HEK293 (cell line): ENCODE results near the gene AK5.

Experiments used
- CTCF ChIA-PET: fragments of 350-600 bp; formaldehyde crosslinking; extraction: SDS; loops from one replicate; lab custom pipeline; 2021; ENCODE audit warnings: antibody characterized with exemption; lab: Yijun Ruan, JAX
- POLR2A ChIA-PET: fragments of 300-600 bp; formaldehyde crosslinking; extraction: SDS; loops from one replicate; lab custom pipeline; 2020; ENCODE audit warnings: antibody characterized with exemption, inconsistent platforms; lab: Yijun Ruan, JAX
- H3K27ac ChIP-seq: fragments of 200-500 bp; sonication (Bioruptor generic); 2 replicates; pipeline ENCODE4 v1.5.1; 2014; ENCODE audit warnings: low read depth, low read length, control low read depth, inconsistent platforms; ENCODE audit errors: extremely low read depth
- H3K36me3 ChIP-seq, 2 experiments: fragments of 200-500 bp in 1 of 2; sonication (Bioruptor generic) in 1 of 2; 1 replicate in 1 of 2; 2 replicates in 1 of 2; pipeline ENCODE4 v1.5.1; 2014 to 2017; ENCODE audit warnings: inconsistent platforms in 2 of 2, low read length in 2 of 2; ENCODE audit not compliant: control insufficient read depth in 2 of 2, insufficient read depth in 1 of 2
- H3K4me1 ChIP-seq: fragments of 200-500 bp; sonication (Bioruptor generic); 2 replicates; pipeline ENCODE4 v1.5.1; 2014; ENCODE audit warnings: mild to moderate bottlenecking, low read length, inconsistent platforms; ENCODE audit not compliant: control insufficient read depth, insufficient read depth
- H3K4me3 ChIP-seq: 2 replicates; pipeline ENCODE4 v1.5.1; 2011; ENCODE audit warnings: low read depth, mild to moderate bottlenecking, control low read depth, low read length, moderate library complexity
- H3K9me3 ChIP-seq: fragments of 200-500 bp; sonication (Bioruptor generic); 2 replicates; pipeline ENCODE4 v1.5.1; 2014; ENCODE audit warnings: low read depth, low read length, inconsistent platforms; ENCODE audit not compliant: control insufficient read depth, insufficient read depth
- GLI2 ChIP-seq: fragments of 450-650 bp; formaldehyde crosslinking; IDR thresholded peaks from 2 replicates; pipeline ENCODE4; 2017; ENCODE audit warnings: missing biosample characterization, missing genetic modification characterization, low read depth, borderline replicate concordance
- HOXA7 ChIP-seq: sonication (generic); formaldehyde crosslinking; IDR thresholded peaks from 2 replicates; pipeline ENCODE4 v1.8.1; 2022; ENCODE audit warnings: missing genetic modification reagents, borderline replicate concordance
- KLF17 ChIP-seq: fragments of 450-650 bp; formaldehyde crosslinking; IDR thresholded peaks from 2 replicates; pipeline ENCODE4 v1.5.1; 2016; ENCODE audit warnings: missing biosample characterization, missing genetic modification characterization
- PBX3 ChIP-seq: sonication (generic); formaldehyde crosslinking; IDR thresholded peaks from 2 replicates; pipeline ENCODE4 v1.8.1; 2022; ENCODE audit warnings: mild to moderate bottlenecking, moderate library complexity, missing genetic modification reagents
- YY2 ChIP-seq: fragments of 450-650 bp; formaldehyde crosslinking; IDR thresholded peaks from 2 replicates; pipeline ENCODE4 v1.5.1; 2016; ENCODE audit warnings: missing biosample characterization, missing genetic modification characterization
- ZBTB10 ChIP-seq: fragments of 450-650 bp; formaldehyde crosslinking; IDR thresholded peaks from 2 replicates; pipeline ENCODE4 v1.5.1; 2016; ENCODE audit warnings: missing biosample characterization, missing genetic modification characterization
- ZBTB21 ChIP-seq: fragments of 450-650 bp; formaldehyde crosslinking; IDR thresholded peaks from 2 replicates; pipeline ENCODE4 v1.5.1; 2017; ENCODE audit warnings: missing biosample characterization, missing genetic modification characterization
- ZIC2 ChIP-seq: fragments of 450-650 bp; formaldehyde crosslinking; IDR thresholded peaks from 2 replicates; pipeline ENCODE4 v1.5.1; 2016; ENCODE audit warnings: missing biosample characterization, missing genetic modification characterization
- ZNF146 ChIP-seq: fragments of 450-650 bp; formaldehyde crosslinking; IDR thresholded peaks from 2 replicates; pipeline ENCODE4 v1.5.1; 2016; ENCODE audit warnings: missing biosample characterization, missing genetic modification characterization
- ZNF221 ChIP-seq: fragments of 450-650 bp; formaldehyde crosslinking; IDR thresholded peaks from 2 replicates; pipeline ENCODE4 v1.5.1; 2017; ENCODE audit warnings: missing biosample characterization, missing genetic modification characterization, borderline replicate concordance
- ZNF248 ChIP-seq: fragments of 450-650 bp; formaldehyde crosslinking; IDR thresholded peaks from 2 replicates; pipeline ENCODE4 v1.5.1; 2017; ENCODE audit warnings: missing biosample characterization, missing genetic modification characterization
- ZNF280D ChIP-seq: fragments of 450-650 bp; formaldehyde crosslinking; IDR thresholded peaks from 2 replicates; pipeline ENCODE4 v1.5.1; 2016; ENCODE audit warnings: missing biosample characterization, missing genetic modification characterization
- ZNF394 ChIP-seq: fragments of 450-650 bp; formaldehyde crosslinking; IDR thresholded peaks from 2 replicates; pipeline ENCODE4 v1.5.1; 2016; ENCODE audit warnings: missing biosample characterization, missing genetic modification characterization, mild to moderate bottlenecking, moderate library complexity, borderline replicate concordance
- ZNF555 ChIP-seq: fragments of 450-650 bp; formaldehyde crosslinking; conservative IDR thresholded peaks from 2 replicates; pipeline ENCODE4 v1.5.1; 2017; ENCODE audit warnings: missing biosample characterization, mild to moderate bottlenecking, missing genetic modification characterization, inconsistent platforms
- ZNF610 ChIP-seq: fragments of 450-650 bp; formaldehyde crosslinking; IDR thresholded peaks from 2 replicates; pipeline ENCODE4 v1.5.1; 2016; ENCODE audit warnings: missing biosample characterization, missing genetic modification characterization, borderline replicate concordance
- ZNF645 ChIP-seq: fragments of 450-650 bp; formaldehyde crosslinking; IDR thresholded peaks from 2 replicates; pipeline ENCODE4; 2016; ENCODE audit warnings: missing biosample characterization, missing genetic modification characterization
- ZNF664 ChIP-seq: fragments of 450-650 bp; formaldehyde crosslinking; IDR thresholded peaks from 2 replicates; pipeline ENCODE4 v1.5.1; 2016; ENCODE audit warnings: missing biosample characterization, missing genetic modification characterization
- ZNF707 ChIP-seq: fragments of 450-650 bp; formaldehyde crosslinking; IDR thresholded peaks from 2 replicates; pipeline ENCODE4 v1.5.1; 2016; ENCODE audit warnings: missing biosample characterization, missing genetic modification characterization
- ZNF747 ChIP-seq: fragments of 450-650 bp; formaldehyde crosslinking; IDR thresholded peaks from 2 replicates; pipeline ENCODE4 v1.5.1; 2016; ENCODE audit warnings: missing biosample characterization, missing genetic modification characterization
- ZNF837 ChIP-seq: fragments of 450-650 bp; formaldehyde crosslinking; IDR thresholded peaks from 2 replicates; pipeline ENCODE4 v1.5.1; 2016; ENCODE audit warnings: missing biosample characterization, missing genetic modification characterization
- ZSCAN16 ChIP-seq: fragments of 450-650 bp; formaldehyde crosslinking; IDR thresholded peaks from 2 replicates; pipeline ENCODE4 v1.5.1; 2016; ENCODE audit warnings: missing biosample characterization, missing genetic modification characterization
- ZSCAN5A ChIP-seq: fragments of 450-650 bp; formaldehyde crosslinking; IDR thresholded peaks from 2 replicates; pipeline ENCODE4 v1.5.1; 2016; ENCODE audit warnings: missing biosample characterization, missing genetic modification characterization

The AK5 gene

GRCh38 chr1:77415579-77415978, 133.8 kb downstream of the AK5 start (continued):
- no peak for TF ChIP-seq ZNF280D
- no peak for TF ChIP-seq ZNF664 (tag by site-specific recombination)
- no peak for TF ChIP-seq ZNF394 (tag by site-specific recombination)
- no peak for TF ChIP-seq ZBTB10 (tag by site-specific recombination)
- no peak for TF ChIP-seq ZNF146 (tag by site-specific recombination)
- TF ChIP-seq KLF17 (tag by site-specific recombination), result no peak
- no peak for TF ChIP-seq ZNF248 (tag by site-specific recombination)
- TF ChIP-seq ZNF747 (tag by site-specific recombination), result no peak
- TF ChIP-seq ZBTB21 (tag by site-specific recombination), result no peak
- no peak for TF ChIP-seq GLI2 (tag by site-specific recombination)
- TF ChIP-seq HOXA7 (CRISPR knock-in tag), result no peak
- TF ChIP-seq ZNF555, result no peak

- ChIA-PET POLR2A (no interaction called here), CTCF (interaction anchor here (0.7 to 1.0 kb wide), 6 partner anchors 11 to 498 kb away, joined by 3 to 5 read pairs (median 3); no protein-coding TSS in a partner anchor)
- Histone ChIP-seq H3K4me3 (no peak overlapping the region), H3K27ac (no peak overlapping the region), H3K4me1 (no peaks in the 10 kb centered on the region), H3K36me3 (no peaks in the 10 kb centered on the region), H3K9me3 (no peaks in the 10 kb centered on the region)
- TF ChIP-seq ZNF221 (tag by site-specific recombination) (no peak), ZNF610 (tag by site-specific recombination) (no peak), ZNF837 (tag by site-specific recombination) (no peak), ZIC2 (tag by site-specific recombination) (no peak), ZNF707 (tag by site-specific recombination) (no peak), YY2 (tag by site-specific recombination) (no peak), ZSCAN16 (tag by site-specific recombination) (no peak), ZSCAN5A (tag by site-specific recombination) (no peak), ZNF645 (no peak), PBX3 (no peak)
Observed at GRCh38 chr1:77416692-77417450, 135.1 kb downstream of the AK5 start.
